H9 (cell line): ENCODE results near the gene PBOV1. TPM values are rescaled to one million over a fixed set of nuclear protein-coding genes. Genes with fewer than 3 reads are reported as not detected.

Experiments
- DNase-seq: peaks from one replicate; pipeline ENCODE4 v3.0.0-alpha.2; 2017
- H2AFZ ChIP-seq: one replicate; pipeline ENCODE4 v1.6.1; 2013; ENCODE audit warnings: mild to moderate bottlenecking, low read length, control low read depth, moderate library complexity
- H2AK5ac ChIP-seq: 2 replicates; pipeline ENCODE4 v1.6.1; 2013; ENCODE audit warnings: low read length, control low read depth, mixed read lengths; ENCODE audit not compliant: insufficient read length
- H2BK120ac ChIP-seq: one replicate; pipeline ENCODE4 v1.6.1; 2013; ENCODE audit warnings: low read depth, mild to moderate bottlenecking, low read length, control low read depth, inconsistent platforms; ENCODE audit not compliant: poor library complexity, severe bottlenecking
- H2BK12ac ChIP-seq: 2 replicates; pipeline ENCODE4 v1.6.1; 2013; ENCODE audit warnings: low read length, control low read depth, mixed read lengths, low read depth; ENCODE audit not compliant: insufficient read length
- H2BK15ac ChIP-seq: 2 replicates; pipeline ENCODE4 v1.6.1; 2013; ENCODE audit warnings: low read depth, low read length, control low read depth
- H2BK20ac ChIP-seq: one replicate; pipeline ENCODE4 v1.6.1; 2013; ENCODE audit warnings: low read depth, mild to moderate bottlenecking, low read length, control low read depth, inconsistent platforms; ENCODE audit not compliant: poor library complexity, severe bottlenecking
- H2BK5ac ChIP-seq: 2 replicates; pipeline ENCODE4 v1.6.1; 2013; ENCODE audit warnings: low read length, control low read depth, mixed read lengths; ENCODE audit not compliant: insufficient read length
- H3K14ac ChIP-seq: 2 replicates; pipeline ENCODE4 v1.6.1; 2013; ENCODE audit warnings: low read length, control low read depth; ENCODE audit not compliant: insufficient read depth
- H3K18ac ChIP-seq: 2 replicates; pipeline ENCODE4 v1.6.1; 2013; ENCODE audit warnings: low read depth, mild to moderate bottlenecking, mixed read lengths, low read length, control low read depth; ENCODE audit not compliant: insufficient read length
- H3K23ac ChIP-seq: 2 replicates; pipeline ENCODE4 v1.6.1; 2013; ENCODE audit warnings: low read length, control low read depth, mixed read lengths, low read depth; ENCODE audit not compliant: insufficient read length
- H3K23me2 ChIP-seq: 2 replicates; pipeline ENCODE4 v1.6.1; 2013; ENCODE audit warnings: low read depth, mild to moderate bottlenecking, mixed read lengths, low read length, control low read depth; ENCODE audit not compliant: insufficient read length, poor library complexity, severe bottlenecking
- H3K27ac ChIP-seq: 2 replicates; pipeline ENCODE4 v1.5.1; 2013; ENCODE audit warnings: low read length, control low read depth, mixed read lengths, low read depth; ENCODE audit not compliant: insufficient read length
- H3K27me3 ChIP-seq: 2 replicates; pipeline ENCODE4 v1.6.1; 2013; ENCODE audit warnings: low read length, control low read depth, inconsistent platforms; ENCODE audit not compliant: insufficient read depth
- H3K4ac ChIP-seq: 2 replicates; pipeline ENCODE4 v1.6.1; 2013; ENCODE audit warnings: low read depth, mild to moderate bottlenecking, control low read depth, inconsistent platforms, low read length, moderate library complexity
- H3K4me1 ChIP-seq: 2 replicates; pipeline ENCODE4 v1.6.1; 2013; ENCODE audit warnings: low read length, control low read depth, inconsistent platforms; ENCODE audit not compliant: insufficient read depth
- H3K4me2 ChIP-seq: 2 replicates; pipeline ENCODE4 v1.6.1; 2013; ENCODE audit warnings: low read length, control low read depth, mixed read lengths; ENCODE audit not compliant: insufficient read length, insufficient read depth
- H3K56ac ChIP-seq: 2 replicates; pipeline ENCODE4 v1.6.1; 2013; ENCODE audit warnings: low read depth, mild to moderate bottlenecking, mixed read lengths, low read length, control low read depth; ENCODE audit not compliant: insufficient read length
- H3K79me1 ChIP-seq: 2 replicates; pipeline ENCODE4 v1.6.1; 2013; ENCODE audit warnings: low read depth, mild to moderate bottlenecking, moderate library complexity, low read length, control low read depth, inconsistent platforms; ENCODE audit not compliant: insufficient read depth, poor library complexity, severe bottlenecking
- H3K79me2 ChIP-seq: 2 replicates; pipeline ENCODE4 v1.6.1; 2013; ENCODE audit warnings: low read length, control low read depth, inconsistent platforms; ENCODE audit not compliant: insufficient read depth
- H3K9ac ChIP-seq: 2 replicates; pipeline ENCODE4 v1.6.1; 2013; ENCODE audit warnings: low read length, control low read depth, mixed read lengths; ENCODE audit not compliant: insufficient read length; ENCODE audit errors: extremely low read depth
- H3K9me3 ChIP-seq: one replicate; pipeline ENCODE4 v1.6.1; 2013; ENCODE audit warnings: low read depth, low read length, inconsistent platforms; ENCODE audit not compliant: control insufficient read depth
- H3T11ph ChIP-seq: one replicate; pipeline ENCODE4 v1.6.1; 2013; ENCODE audit warnings: mild to moderate bottlenecking, low read length, control low read depth, inconsistent platforms
- H4K20me1 ChIP-seq: one replicate; pipeline ENCODE4 v1.6.1; 2013; ENCODE audit not compliant: control insufficient read depth, insufficient read length, insufficient read depth
- H4K5ac ChIP-seq: 2 replicates; pipeline ENCODE4 v1.6.1; 2013; ENCODE audit warnings: low read depth, mild to moderate bottlenecking, mixed read lengths, low read length, control low read depth; ENCODE audit not compliant: insufficient read length
- H4K8ac ChIP-seq: replicated peaks from 2 replicates; pipeline ENCODE4 v1.6.1; 2013; ENCODE audit warnings: low read length, control low read depth, mixed read lengths, low read depth; ENCODE audit not compliant: insufficient read length
- H4K91ac ChIP-seq: 2 replicates; pipeline ENCODE4 v1.6.1; 2013; ENCODE audit warnings: low read depth, mild to moderate bottlenecking, moderate library complexity, mixed read lengths, low read length, control low read depth; ENCODE audit not compliant: insufficient read length
- H3K27ac Mint-ChIP-seq, 3 experiments: 2 replicates in 2 of 3; 3 replicates in 1 of 3; pipeline ENCODE4 v1.8.0; 2020 to 2021; ENCODE audit warnings: mixed read lengths in 3 of 3, mild to moderate bottlenecking in 1 of 3, moderate library complexity in 1 of 3
- H3K27me3 Mint-ChIP-seq: 2 replicates; pipeline ENCODE4 v1.8.0; 2021; ENCODE audit warnings: low read depth, mild to moderate bottlenecking, moderate library complexity, mixed read lengths
- H3K36me3 Mint-ChIP-seq, 3 experiments: 2 replicates in 2 of 3; 3 replicates in 1 of 3; pipeline ENCODE4 v1.8.0; 2020 to 2021; ENCODE audit warnings: low read depth in 3 of 3, mixed read lengths in 3 of 3; ENCODE audit not compliant: insufficient read depth in 1 of 3
- H3K4me1 Mint-ChIP-seq, 2 experiments: 2 replicates each; pipeline ENCODE4 v1.8.0; 2020; ENCODE audit warnings: mixed read lengths in 2 of 2
- H3K4me3 Mint-ChIP-seq, 2 experiments: 2 replicates in 1 of 2; 3 replicates in 1 of 2; pipeline ENCODE4 v1.8.0; 2020 to 2021; ENCODE audit warnings: mild to moderate bottlenecking in 2 of 2, mixed read lengths in 2 of 2, moderate library complexity in 1 of 2
- H3K9me3 Mint-ChIP-seq, 2 experiments: 2 replicates in 1 of 2; 3 replicates in 1 of 2; pipeline ENCODE4 v1.8.0; 2020; ENCODE audit warnings: mild to moderate bottlenecking in 2 of 2, mixed read lengths in 2 of 2, moderate library complexity in 1 of 2
- CTCF ChIP-seq: fragments of 200-600 bp; sonication (generic); conservative IDR thresholded peaks from 3 replicates; pipeline ENCODE4 v1.8.0; 2021; ENCODE audit warnings: antibody characterized with exemption, mild to moderate bottlenecking
- WGBS: extraction: QIAGEN DNeasy Blood & Tissue Kit; methylation state at CpG from one replicate; pipeline ENCODE4 v1.1.7; 2013; ENCODE audit warnings: missing lambda C conversion rate, low lambda C conversion rate, mixed read lengths; ENCODE audit not compliant: insufficient read length; ENCODE audit errors: extremely low coverage; 5-methylcytosine and 5-hydroxymethylcytosine counted together
- total RNA-seq: library from RNA; stranded (reverse); gene quantifications from 2 replicates; pipeline ENCODE4 v1.2.1, GENCODE V29; 2021

PBOV1 gene
- total RNA-seq, 1 experiment from 2014 or later, result not detected

GRCh38 chr6:138234363-138234762, 16.1 kb upstream of the PBOV1 start:
- Mint-ChIP-seq H3K4me3 (no peak overlapping the region), H3K27ac (no peak overlapping the region), H3K27me3 (no peaks in the 10 kb centered on the region), H3K9me3 (no peaks in the 10 kb centered on the region), H3K4me1 (peaks cover 9 to 13% of the 10 kb centered on the region in 2 experiments; a peak in 3 of 4 replicates), H3K36me3 (no peaks in the 10 kb centered on the region)
- no peak overlapping the region for H3K4ac ChIP-seq
- no peak overlapping the region for H3K23ac ChIP-seq
- H2BK5ac ChIP-seq, result no peak overlapping the region
- no peak overlapping the region for H2BK120ac ChIP-seq
- H3K79me2 ChIP-seq, result no peaks in the 10 kb centered on the region
- H2BK12ac ChIP-seq, result no peak overlapping the region
- WGBS, result no CpG with 5 or more reads among the region's 2 CpGs
- no peak overlapping the region for H3K9ac ChIP-seq
- H3K27ac ChIP-seq, result no peak overlapping the region
- no peak overlapping the region for H2AFZ ChIP-seq
- H4K8ac ChIP-seq, result no peak overlapping the region
- no peak for TF ChIP-seq CTCF
- no peak overlapping the region for H4K5ac ChIP-seq
- DNase-seq, result no peak
- no peak overlapping the region for H3K14ac ChIP-seq
- no peaks in the 10 kb centered on the region for H3K23me2 ChIP-seq
- H2BK15ac ChIP-seq, result no peak overlapping the region
- no peak overlapping the region for H3K56ac ChIP-seq
- no peak overlapping the region for H3K18ac ChIP-seq
- no peak overlapping the region for H4K91ac ChIP-seq
- H2AK5ac ChIP-seq, result no peak overlapping the region
- no peaks in the 10 kb centered on the region for H4K20me1 ChIP-seq
- H3T11ph ChIP-seq, result no peak overlapping the region
- no peak overlapping the region for H2BK20ac ChIP-seq
- no peak overlapping the region for H3K4me2 ChIP-seq
- H3K79me1 ChIP-seq, result no peaks in the 10 kb centered on the region
- H3K4me1 ChIP-seq, result peaks cover 5% of the 10 kb centered on the region; the same call in 1 of the 2 replicates
- no peaks in the 10 kb centered on the region; the same call in 1 of the 2 replicates for H3K27me3 ChIP-seq
- H3K9me3 ChIP-seq, result no peaks in the 10 kb centered on the region
